ENCODE measurements around the gene RPRD2. TPM values are rescaled to one million over a fixed set of nuclear protein-coding genes. Genes with fewer than 3 reads are reported as not detected.

RPRD2 gene
- total and polyA plus RNA-seq, 2 donors (not counting 1 experiment from before 2014, with no cell fraction given): 16.6 to 49.1 TPM

DNA sequence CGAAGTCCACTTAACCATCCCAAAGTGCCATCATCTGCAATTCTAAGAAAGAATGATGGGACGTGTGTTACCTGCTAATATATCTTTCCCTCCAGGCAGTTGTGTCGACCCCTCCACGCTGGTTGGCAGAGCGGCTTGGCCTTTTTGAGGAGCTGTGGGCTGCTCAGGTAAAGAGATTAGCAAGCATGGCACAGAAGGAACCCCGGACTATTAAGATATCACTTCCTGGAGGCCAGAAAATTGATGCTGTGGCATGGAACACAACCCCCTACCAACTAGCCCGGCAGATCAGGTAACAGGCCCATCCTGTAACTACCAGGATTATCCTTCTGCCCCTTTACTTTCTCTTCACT, 123.8 kb downstream of the RPRD2 start:
- Mint-ChIP-seq H3K4me1 (peaks cover 16% of the 10 kb centered on the region), H3K9me3 (ENCODE audit: insufficient read depth) (no peaks in the 10 kb centered on the region), H3K27me3 (no peaks in the 10 kb centered on the region), H3K27ac (peak overlapping the region; percentile 98), H3K4me3 (peak overlapping the region; percentile 93)
- DNase-seq (no peak), ATAC-seq (ENCODE audit: low read depth) (no peak)
- peak overlapping the region; percentile 93 for H3K4me2 ChIP-seq (replicated peaks; ENCODE audit: low read depth, low read length, poor library complexity, severe bottlenecking)
- H3K9ac ChIP-seq (ENCODE audit: low read length): peak overlapping the region; percentile 97
- H3K4me3 ChIP-seq (ENCODE audit: control extremely low read depth in 1 of 5, extremely low read depth in 1 of 5, insufficient read depth in 1 of 5, low read depth in 2 of 5, low read length in 4 of 5): peak overlapping the region; percentile 69 to 95 (median 84)
- H3K9me3 ChIP-seq (ENCODE audit: control extremely low read depth in 1 of 3, control insufficient read depth in 2 of 3, insufficient read depth in 1 of 3, low read length in 2 of 3): no peaks in the 10 kb centered on the region
- ChIA-PET POLR2A (interaction anchor here (0.6 to 3.0 kb wide), 5 partner anchors 11 to 285 kb away, joined by 3 to 24 read pairs (median 5); partner anchors contain the start of genes FALEC and MCL1), CTCF (interaction anchor here (1.1 kb wide), 1 partner anchor 24 kb away, joined by 4 read pairs; no protein-coding TSS in a partner anchor)
- peak overlapping the region; percentile 64 to 78 for H3K27ac ChIP-seq (ENCODE audit: low read length in 2 of 2)
- no peaks in the 10 kb centered on the region for H3K27me3 ChIP-seq (replicated peaks in 1 of 4; ENCODE audit: control extremely low read depth in 1 of 4, control insufficient read depth in 3 of 4, insufficient read depth in 4 of 4, low read length in 3 of 4)
- no peak for TF ChIP-seq EZH2 (IDR thresholded peaks at IDR 0.05; ENCODE audit: borderline replicate concordance, insufficient read depth, low read depth, low read length, poor library complexity, severe bottlenecking)
- TF ChIP-seq, protein P1, sequence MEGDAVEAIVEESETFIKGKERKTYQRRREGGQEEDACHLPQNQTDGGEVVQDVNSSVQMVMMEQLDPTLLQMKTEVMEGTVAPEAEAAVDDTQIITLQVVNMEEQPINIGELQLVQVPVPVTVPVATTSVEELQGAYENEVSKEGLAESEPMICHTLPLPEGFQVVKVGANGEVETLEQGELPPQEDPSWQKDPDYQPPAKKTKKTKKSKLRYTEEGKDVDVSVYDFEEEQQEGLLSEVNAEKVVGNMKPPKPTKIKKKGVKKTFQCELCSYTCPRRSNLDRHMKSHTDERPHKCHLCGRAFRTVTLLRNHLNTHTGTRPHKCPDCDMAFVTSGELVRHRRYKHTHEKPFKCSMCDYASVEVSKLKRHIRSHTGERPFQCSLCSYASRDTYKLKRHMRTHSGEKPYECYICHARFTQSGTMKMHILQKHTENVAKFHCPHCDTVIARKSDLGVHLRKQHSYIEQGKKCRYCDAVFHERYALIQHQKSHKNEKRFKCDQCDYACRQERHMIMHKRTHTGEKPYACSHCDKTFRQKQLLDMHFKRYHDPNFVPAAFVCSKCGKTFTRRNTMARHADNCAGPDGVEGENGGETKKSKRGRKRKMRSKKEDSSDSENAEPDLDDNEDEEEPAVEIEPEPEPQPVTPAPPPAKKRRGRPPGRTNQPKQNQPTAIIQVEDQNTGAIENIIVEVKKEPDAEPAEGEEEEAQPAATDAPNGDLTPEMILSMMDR (IDR thresholded peaks at IDR 0.05): no peak
- H2AFZ ChIP-seq (ENCODE audit: insufficient read depth, low read depth, low read length, poor library complexity, severe bottlenecking): peak overlapping the region; percentile 93
- 0% methylated on average over 3 of the region's 7 CpGs for WGBS (ENCODE audit: insufficient coverage)
- peaks cover 16% of the 10 kb centered on the region for H3K79me2 ChIP-seq (ENCODE audit: control insufficient read depth, insufficient read depth, low read length)
- H4K20me1 ChIP-seq (ENCODE audit: control insufficient read depth, insufficient read depth, low read length, poor library complexity, severe bottlenecking): no peaks in the 10 kb centered on the region
- intact Hi-C loops (cut with micrococcal nuclease): loop anchor here (1.0 to 10.0 kb wide), 7 partner anchors 28 to 677 kb away; partner anchors contain the start of genes ENSA, FALEC, LYSMD1 and MRPS21
- H3K36me3 ChIP-seq (replicated peaks in 1 of 2; ENCODE audit: control extremely low read depth in 1 of 2, control insufficient read depth in 1 of 2, extremely low read depth in 1 of 2, insufficient read depth in 2 of 2, low read length in 1 of 2): peaks cover 4 to 28% of the 10 kb centered on the region in 2 experiments
- H3K4me1 ChIP-seq (ENCODE audit: control insufficient read depth in 2 of 2, insufficient read depth in 2 of 2, low read length in 2 of 2): peaks cover 7 to 10% of the 10 kb centered on the region in 2 donors

DNA sequence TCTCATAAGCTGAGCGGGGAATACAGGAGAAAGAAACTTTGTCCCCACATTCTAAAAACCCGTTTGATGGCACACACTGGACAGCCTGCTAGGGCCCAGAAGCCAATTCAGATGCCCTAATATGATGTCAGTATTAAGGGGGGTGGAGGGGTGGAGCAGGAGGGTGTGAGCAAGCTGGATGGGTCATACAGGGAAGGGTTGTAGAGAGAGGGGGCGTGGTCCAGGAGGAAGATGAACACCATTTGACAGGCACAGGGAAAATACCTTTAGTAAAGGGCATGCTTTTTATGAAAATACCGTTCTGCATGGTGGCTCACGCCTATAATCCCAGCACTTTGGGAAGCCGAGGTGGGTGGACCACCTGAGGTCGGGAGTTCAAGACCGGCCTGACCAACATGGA, 129.2 kb downstream of the RPRD2 start:
- intact Hi-C loops (cut with micrococcal nuclease): no loop called here

More for the DNA sequence above, 129.2 kb downstream of the RPRD2 start:
- Histone ChIP-seq H3K4me3 (ENCODE audit: control extremely low read depth in 1 of 5, extremely low read depth in 1 of 5, insufficient read depth in 1 of 5, low read depth in 2 of 5, low read length in 4 of 5) (no peak overlapping the region), H3K36me3 (replicated peaks in 1 of 2; ENCODE audit: control extremely low read depth in 1 of 2, control insufficient read depth in 1 of 2, extremely low read depth in 1 of 2, insufficient read depth in 2 of 2, low read length in 1 of 2) (peaks cover 4 to 56% of the 10 kb centered on the region in 2 experiments), H4K20me1 (ENCODE audit: control insufficient read depth, insufficient read depth, low read length, poor library complexity, severe bottlenecking) (no peaks in the 10 kb centered on the region), H3K4me2 (replicated peaks; ENCODE audit: low read depth, low read length, poor library complexity, severe bottlenecking) (no peak overlapping the region), H2AFZ (ENCODE audit: insufficient read depth, low read depth, low read length, poor library complexity, severe bottlenecking) (no peak overlapping the region), H3K9ac (ENCODE audit: low read length) (no peak overlapping the region), H3K4me1 (ENCODE audit: control insufficient read depth in 2 of 2, insufficient read depth in 2 of 2, low read length in 2 of 2) (peaks cover under 1 to 1% of the 10 kb centered on the region in 2 donors), H3K27me3 (replicated peaks in 1 of 4; ENCODE audit: control extremely low read depth in 1 of 4, control insufficient read depth in 3 of 4, insufficient read depth in 4 of 4, low read length in 3 of 4) (no peaks in the 10 kb centered on the region), H3K27ac (ENCODE audit: low read length in 2 of 2) (no peak overlapping the region), H3K79me2 (ENCODE audit: control insufficient read depth, insufficient read depth, low read length) (peaks cover 6% of the 10 kb centered on the region), H3K9me3 (ENCODE audit: control extremely low read depth in 1 of 3, control insufficient read depth in 2 of 3, insufficient read depth in 1 of 3, low read length in 2 of 3) (no peaks in the 10 kb centered on the region)
- ATAC-seq (ENCODE audit: low read depth) (no peak), DNase-seq (no peak)
- Mint-ChIP-seq H3K4me3 (no peak overlapping the region), H3K4me1 (peaks cover 5% of the 10 kb centered on the region), H3K27ac (no peak overlapping the region), H3K9me3 (ENCODE audit: insufficient read depth) (no peaks in the 10 kb centered on the region), H3K27me3 (no peaks in the 10 kb centered on the region)
- POLR2A ChIA-PET: interaction anchor here (0.7 kb wide), 1 partner anchor 343 kb away, joined by 3 read pairs; the partner anchor contains the start of gene PLEKHO1
- CTCF ChIA-PET: no interaction called here
- WGBS (ENCODE audit: insufficient coverage): 100% methylated on average over 3 of the region's 8 CpGs
- TF ChIP-seq, protein P1 (IDR thresholded peaks at IDR 0.05): no peak
- no peak for TF ChIP-seq EZH2 (IDR thresholded peaks at IDR 0.05; ENCODE audit: borderline replicate concordance, insufficient read depth, low read depth, low read length, poor library complexity, severe bottlenecking)
